Epithelial cell of esophagus (primary cell): ENCODE measurements around the gene ENPEP.

Experiments
- DNase-seq: peaks from one replicate; pipeline ENCODE4 v3.0.0; 2010; ENCODE audit warnings: low read depth
- H3K4me3 ChIP-seq: 2 replicates; pipeline ENCODE4 v1.5.1; 2011; ENCODE audit warnings: mild to moderate bottlenecking, low read length, control low read depth
- TF ChIP-seq, protein P1 (sequence below): IDR thresholded peaks from 2 replicates; pipeline ENCODE4 v1.5.1; 2011; ENCODE audit warnings: low read depth, mild to moderate bottlenecking, low read length, control low read depth, inconsistent platforms; ENCODE audit not compliant: insufficient read depth; ENCODE audit errors: missing control alignments

ENPEP gene

DNA sequence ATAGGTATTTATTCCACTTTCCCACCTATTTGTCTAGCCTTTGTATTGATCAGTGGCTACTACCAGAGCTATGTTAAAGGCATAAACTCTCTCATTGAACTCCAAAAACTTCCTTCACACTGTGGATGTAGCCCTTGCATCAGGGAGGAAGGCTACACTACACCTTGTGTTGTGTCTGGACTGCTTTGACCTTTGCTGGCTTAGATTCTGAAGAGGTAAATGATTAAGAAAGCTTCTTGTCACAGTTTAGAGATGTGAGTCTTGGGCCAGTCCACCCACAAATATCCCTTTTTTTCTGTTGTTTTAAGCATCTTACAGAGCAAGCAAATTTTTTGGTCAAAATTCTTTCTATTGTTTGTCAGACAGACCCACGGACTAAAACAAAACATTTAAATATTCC lies 1.9 kb downstream of the ENPEP start:
- H3K4me3 ChIP-seq: no peak overlapping the region
- DNase-seq: no peak
- TF ChIP-seq, protein P1, sequence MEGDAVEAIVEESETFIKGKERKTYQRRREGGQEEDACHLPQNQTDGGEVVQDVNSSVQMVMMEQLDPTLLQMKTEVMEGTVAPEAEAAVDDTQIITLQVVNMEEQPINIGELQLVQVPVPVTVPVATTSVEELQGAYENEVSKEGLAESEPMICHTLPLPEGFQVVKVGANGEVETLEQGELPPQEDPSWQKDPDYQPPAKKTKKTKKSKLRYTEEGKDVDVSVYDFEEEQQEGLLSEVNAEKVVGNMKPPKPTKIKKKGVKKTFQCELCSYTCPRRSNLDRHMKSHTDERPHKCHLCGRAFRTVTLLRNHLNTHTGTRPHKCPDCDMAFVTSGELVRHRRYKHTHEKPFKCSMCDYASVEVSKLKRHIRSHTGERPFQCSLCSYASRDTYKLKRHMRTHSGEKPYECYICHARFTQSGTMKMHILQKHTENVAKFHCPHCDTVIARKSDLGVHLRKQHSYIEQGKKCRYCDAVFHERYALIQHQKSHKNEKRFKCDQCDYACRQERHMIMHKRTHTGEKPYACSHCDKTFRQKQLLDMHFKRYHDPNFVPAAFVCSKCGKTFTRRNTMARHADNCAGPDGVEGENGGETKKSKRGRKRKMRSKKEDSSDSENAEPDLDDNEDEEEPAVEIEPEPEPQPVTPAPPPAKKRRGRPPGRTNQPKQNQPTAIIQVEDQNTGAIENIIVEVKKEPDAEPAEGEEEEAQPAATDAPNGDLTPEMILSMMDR: no peak

GRCh38 chr4:110480031-110480549 lies 4.1 kb downstream of the ENPEP start:
- TF ChIP-seq, protein P1: peak; percentile 15

DNA sequence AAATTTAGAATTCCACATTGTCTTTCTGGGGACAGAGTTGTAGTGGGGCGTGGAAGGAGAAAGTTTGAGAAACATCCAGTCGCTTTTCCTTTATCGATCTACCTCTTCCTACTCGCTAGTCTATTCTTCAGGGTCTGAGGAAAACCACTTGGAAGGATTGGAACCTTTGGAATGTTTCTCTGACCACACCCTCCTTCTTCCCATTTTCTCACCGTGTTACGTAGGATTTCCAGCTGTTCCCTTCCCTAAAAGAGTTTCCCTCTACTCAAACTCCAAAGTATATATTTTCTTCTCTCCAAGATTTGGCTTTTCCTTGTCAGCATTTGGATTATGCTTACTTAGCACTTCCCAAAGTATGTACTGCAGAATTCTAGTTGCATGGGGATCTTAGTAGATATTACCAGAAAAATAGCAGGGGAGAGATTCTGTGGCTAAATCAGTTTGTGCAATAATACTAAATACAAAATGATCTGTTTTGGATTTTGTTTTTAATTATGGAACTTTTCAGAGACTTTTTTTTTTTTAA lies 4.9 kb downstream of the ENPEP start:
- no peak overlapping the region for H3K4me3 ChIP-seq
- TF ChIP-seq, protein P1: no peak
- no peak for DNase-seq

More at GRCh38 chr4:110480031-110480549, 4.1 kb downstream of the ENPEP start:
- no peak overlapping the region for H3K4me3 ChIP-seq
- DNase-seq: peak; percentile 27

DNA sequence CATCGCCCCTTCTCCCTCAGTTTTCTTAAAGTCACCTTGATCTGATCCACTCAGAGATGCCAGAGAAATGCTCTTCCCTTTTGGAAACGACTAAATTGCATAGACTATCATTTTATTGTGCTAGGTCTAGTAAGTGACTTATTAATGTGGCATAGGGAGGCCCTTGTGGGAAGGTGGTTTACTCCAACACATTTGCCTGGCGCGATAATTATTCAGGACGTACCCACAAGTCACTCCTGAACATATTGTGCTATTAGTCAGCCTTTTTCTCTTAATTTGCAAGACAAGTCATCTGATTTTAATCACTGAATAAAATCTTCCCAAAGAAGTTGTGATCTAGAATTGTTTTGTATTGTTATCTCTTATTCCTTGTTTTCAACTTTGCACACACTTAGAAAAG lies 7.6 kb downstream of the ENPEP start:
- no peak for DNase-seq
- no peak overlapping the region for H3K4me3 ChIP-seq
- TF ChIP-seq, protein P1: no peak

DNA sequence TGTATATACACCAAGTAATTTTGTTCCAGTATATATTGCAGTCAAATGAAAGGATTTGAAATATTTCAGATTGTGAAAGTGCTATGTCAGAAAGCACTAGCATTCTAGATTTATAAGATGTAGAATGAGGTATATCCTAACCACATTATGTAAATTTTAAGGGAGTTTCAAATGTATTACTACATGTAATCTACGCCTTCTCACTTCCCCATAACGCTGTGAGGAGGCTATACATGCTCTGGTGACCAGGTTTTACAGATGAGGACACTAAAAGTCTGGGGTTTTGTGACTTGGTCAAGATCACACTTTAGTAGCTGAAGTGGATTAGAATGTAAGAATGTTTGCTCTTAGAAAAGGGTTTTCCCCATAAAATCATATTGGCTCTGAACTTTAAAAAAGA lies 8.1 kb downstream of the ENPEP start:
- H3K4me3 ChIP-seq: no peak overlapping the region
- no peak for DNase-seq
- TF ChIP-seq, protein P1: no peak

DNA sequence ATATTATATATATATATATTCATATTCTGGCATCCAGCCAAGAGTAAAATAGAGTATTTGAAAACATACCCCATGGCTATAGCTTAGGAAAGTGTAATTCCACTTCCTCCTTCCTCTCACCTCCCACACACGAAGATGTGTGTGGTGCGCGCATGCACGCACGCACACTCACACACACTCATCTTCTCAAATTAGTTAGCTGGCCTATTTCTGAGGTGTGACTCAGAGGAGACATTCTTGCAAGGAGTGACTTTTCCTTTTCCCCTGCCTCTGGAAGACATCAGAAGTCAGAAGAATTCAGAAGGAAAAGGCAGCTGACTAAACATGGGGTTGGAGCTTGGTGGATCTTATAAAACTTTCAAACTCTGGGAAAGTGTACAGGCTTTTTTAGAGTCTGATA lies 8.8 kb downstream of the ENPEP start:
- H3K4me3 ChIP-seq: no peak overlapping the region
- TF ChIP-seq, protein P1: no peak
- DNase-seq: peak; percentile 74

- TF ChIP-seq, protein P1: no peak
- no peak overlapping the region for H3K4me3 ChIP-seq
- no peak for DNase-seq
These were observed 9.5 kb downstream of the ENPEP start for GRCh38 chr4:110485452-110485851.
